ENCODE results near the gene RIOK2. TPM values are rescaled to one million over a fixed set of nuclear protein-coding genes. Genes with fewer than 3 reads are reported as not detected.

RIOK2 gene
- total and polyA plus RNA-seq, 2 donors from 2014 or later, result 18.2 to 23.3 TPM

- FAIRE-seq (no peak), DNase-seq (no peak)
- intact Hi-C loops (cut with DNase I), result no loop called here
- H3K27ac ChIP-seq (ENCODE audit: low read depth in 2 of 2, low read length in 2 of 2), result no peak overlapping the region
- no peaks in the 10 kb centered on the region for H3K4me1 ChIP-seq (ENCODE audit: control insufficient read depth in 2 of 3, insufficient read depth in 2 of 3, low read depth in 1 of 3, low read length in 3 of 3)
- H3K27me3 ChIP-seq (ENCODE audit: control insufficient read depth, insufficient read depth, low read length), result no peaks in the 10 kb centered on the region
- peaks cover 6 to 49% (median 10%) of the 10 kb centered on the region in 3 donors for H3K36me3 ChIP-seq (ENCODE audit: control insufficient read depth in 2 of 3, insufficient read depth in 3 of 3, low read length in 3 of 3)
- no peak overlapping the region for H3K4me3 ChIP-seq (ENCODE audit: low read length in 3 of 3)
- TF ChIP-seq, protein P1, sequence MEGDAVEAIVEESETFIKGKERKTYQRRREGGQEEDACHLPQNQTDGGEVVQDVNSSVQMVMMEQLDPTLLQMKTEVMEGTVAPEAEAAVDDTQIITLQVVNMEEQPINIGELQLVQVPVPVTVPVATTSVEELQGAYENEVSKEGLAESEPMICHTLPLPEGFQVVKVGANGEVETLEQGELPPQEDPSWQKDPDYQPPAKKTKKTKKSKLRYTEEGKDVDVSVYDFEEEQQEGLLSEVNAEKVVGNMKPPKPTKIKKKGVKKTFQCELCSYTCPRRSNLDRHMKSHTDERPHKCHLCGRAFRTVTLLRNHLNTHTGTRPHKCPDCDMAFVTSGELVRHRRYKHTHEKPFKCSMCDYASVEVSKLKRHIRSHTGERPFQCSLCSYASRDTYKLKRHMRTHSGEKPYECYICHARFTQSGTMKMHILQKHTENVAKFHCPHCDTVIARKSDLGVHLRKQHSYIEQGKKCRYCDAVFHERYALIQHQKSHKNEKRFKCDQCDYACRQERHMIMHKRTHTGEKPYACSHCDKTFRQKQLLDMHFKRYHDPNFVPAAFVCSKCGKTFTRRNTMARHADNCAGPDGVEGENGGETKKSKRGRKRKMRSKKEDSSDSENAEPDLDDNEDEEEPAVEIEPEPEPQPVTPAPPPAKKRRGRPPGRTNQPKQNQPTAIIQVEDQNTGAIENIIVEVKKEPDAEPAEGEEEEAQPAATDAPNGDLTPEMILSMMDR (IDR thresholded peaks at IDR 0.05; ENCODE audit: borderline replicate concordance, extremely low read depth, insufficient read depth), result no peak
- H3K9ac ChIP-seq (ENCODE audit: low read length in 3 of 3), result no peak overlapping the region
- H3K9me3 ChIP-seq (ENCODE audit: control insufficient read depth in 2 of 3, insufficient read depth in 1 of 3, low read length in 3 of 3), result no peaks in the 10 kb centered on the region
These were observed 11.3 kb downstream of the RIOK2 start for GRCh38 chr5:97171703-97172102.

GRCh38 chr5:97167435-97167834, 15.6 kb downstream of the RIOK2 start:
- Histone ChIP-seq H3K9me3 (ENCODE audit: control insufficient read depth in 2 of 3, insufficient read depth in 1 of 3, low read length in 3 of 3) (no peaks in the 10 kb centered on the region), H3K27ac (ENCODE audit: low read depth in 2 of 2, low read length in 2 of 2) (no peak overlapping the region), H3K9ac (ENCODE audit: low read length in 3 of 3) (no peak overlapping the region), H3K4me3 (ENCODE audit: low read length in 3 of 3) (no peak overlapping the region), H3K36me3 (ENCODE audit: control insufficient read depth in 2 of 3, insufficient read depth in 3 of 3, low read length in 3 of 3) (peaks cover 3 to 38% (median 10%) of the 10 kb centered on the region in 3 donors), H3K4me1 (ENCODE audit: control insufficient read depth in 2 of 3, insufficient read depth in 2 of 3, low read depth in 1 of 3, low read length in 3 of 3) (peaks cover 0 to 2% (median 0%) of the 10 kb centered on the region in 3 donors), H3K27me3 (ENCODE audit: control insufficient read depth, insufficient read depth, low read length) (no peaks in the 10 kb centered on the region)
- DNase-seq (no peak), FAIRE-seq (no peak)
- intact Hi-C loops (cut with DNase I), result no loop called here
- TF ChIP-seq, protein P1 (IDR thresholded peaks at IDR 0.05; ENCODE audit: borderline replicate concordance, extremely low read depth, insufficient read depth), result no peak

DNA sequence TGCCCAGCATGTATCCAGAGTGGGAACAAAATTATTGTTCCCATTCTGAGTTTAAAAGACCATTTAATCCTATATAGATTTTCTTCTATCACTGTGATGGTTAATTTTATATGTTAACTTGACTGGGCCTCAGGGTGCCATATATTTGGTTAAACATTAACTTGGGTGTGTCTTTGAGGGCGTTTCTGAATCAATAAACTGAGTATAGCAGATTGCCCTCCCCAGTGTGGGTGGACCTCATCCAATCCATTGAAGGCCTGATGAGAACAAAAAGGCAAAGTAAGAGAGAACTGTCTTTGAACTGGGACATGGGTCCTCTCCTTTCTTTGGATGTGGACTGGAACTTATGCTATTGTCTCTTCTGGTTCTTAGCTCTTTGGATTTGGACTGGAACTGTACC, 17.3 kb downstream of the RIOK2 start:
- intact Hi-C loops (cut with DNase I), result no loop called here
- H3K27me3 ChIP-seq (ENCODE audit: control insufficient read depth, insufficient read depth, low read length), result no peaks in the 10 kb centered on the region
- H3K9ac ChIP-seq (ENCODE audit: low read length in 3 of 3), result no peak overlapping the region
- H3K4me3 ChIP-seq (ENCODE audit: low read length in 3 of 3), result no peak overlapping the region
- H3K9me3 ChIP-seq (ENCODE audit: control insufficient read depth in 2 of 3, insufficient read depth in 1 of 3, low read length in 3 of 3), result no peaks in the 10 kb centered on the region
- TF ChIP-seq, protein P1 (IDR thresholded peaks at IDR 0.05; ENCODE audit: borderline replicate concordance, extremely low read depth, insufficient read depth), result no peak
- H3K4me1 ChIP-seq (ENCODE audit: control insufficient read depth in 2 of 3, insufficient read depth in 2 of 3, low read depth in 1 of 3, low read length in 3 of 3), result peaks cover 0 to 2% (median 0%) of the 10 kb centered on the region in 3 donors
- peaks cover 0 to 31% (median 14%) of the 10 kb centered on the region in 3 donors for H3K36me3 ChIP-seq (ENCODE audit: control insufficient read depth in 2 of 3, insufficient read depth in 3 of 3, low read length in 3 of 3)
- no peak for FAIRE-seq
- DNase-seq, result no peak
- no peak overlapping the region for H3K27ac ChIP-seq (ENCODE audit: low read depth in 2 of 2, low read length in 2 of 2)

GRCh38 chr5:97164846-97165245, 18.2 kb downstream of the RIOK2 start:
- TF ChIP-seq, protein P1 (IDR thresholded peaks at IDR 0.05; ENCODE audit: borderline replicate concordance, extremely low read depth, insufficient read depth), result no peak
- DNase-seq (no peak), FAIRE-seq (peak; percentile 6)
- peaks cover 0 to 27% (median 16%) of the 10 kb centered on the region in 3 donors for H3K36me3 ChIP-seq (ENCODE audit: control insufficient read depth in 2 of 3, insufficient read depth in 3 of 3, low read length in 3 of 3)
- no peaks in the 10 kb centered on the region for H3K27me3 ChIP-seq (ENCODE audit: control insufficient read depth, insufficient read depth, low read length)
- no peak overlapping the region for H3K27ac ChIP-seq (ENCODE audit: low read depth in 2 of 2, low read length in 2 of 2)
- H3K9me3 ChIP-seq (ENCODE audit: control insufficient read depth in 2 of 3, insufficient read depth in 1 of 3, low read length in 3 of 3), result no peaks in the 10 kb centered on the region
- no peak overlapping the region for H3K9ac ChIP-seq (ENCODE audit: low read length in 3 of 3)
- H3K4me1 ChIP-seq (ENCODE audit: control insufficient read depth in 2 of 3, insufficient read depth in 2 of 3, low read depth in 1 of 3, low read length in 3 of 3), result peaks cover 0 to 2% (median 0%) of the 10 kb centered on the region in 3 donors
- no peak overlapping the region for H3K4me3 ChIP-seq (ENCODE audit: low read length in 3 of 3)
- intact Hi-C loops (cut with DNase I), result no loop called here

All from kidney (tissue), 14 donors.